Measurements from ENCODE around the gene WFIKKN1.

Gene WFIKKN1, protein sequence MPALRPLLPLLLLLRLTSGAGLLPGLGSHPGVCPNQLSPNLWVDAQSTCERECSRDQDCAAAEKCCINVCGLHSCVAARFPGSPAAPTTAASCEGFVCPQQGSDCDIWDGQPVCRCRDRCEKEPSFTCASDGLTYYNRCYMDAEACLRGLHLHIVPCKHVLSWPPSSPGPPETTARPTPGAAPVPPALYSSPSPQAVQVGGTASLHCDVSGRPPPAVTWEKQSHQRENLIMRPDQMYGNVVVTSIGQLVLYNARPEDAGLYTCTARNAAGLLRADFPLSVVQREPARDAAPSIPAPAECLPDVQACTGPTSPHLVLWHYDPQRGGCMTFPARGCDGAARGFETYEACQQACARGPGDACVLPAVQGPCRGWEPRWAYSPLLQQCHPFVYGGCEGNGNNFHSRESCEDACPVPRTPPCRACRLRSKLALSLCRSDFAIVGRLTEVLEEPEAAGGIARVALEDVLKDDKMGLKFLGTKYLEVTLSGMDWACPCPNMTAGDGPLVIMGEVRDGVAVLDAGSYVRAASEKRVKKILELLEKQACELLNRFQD

DNA sequence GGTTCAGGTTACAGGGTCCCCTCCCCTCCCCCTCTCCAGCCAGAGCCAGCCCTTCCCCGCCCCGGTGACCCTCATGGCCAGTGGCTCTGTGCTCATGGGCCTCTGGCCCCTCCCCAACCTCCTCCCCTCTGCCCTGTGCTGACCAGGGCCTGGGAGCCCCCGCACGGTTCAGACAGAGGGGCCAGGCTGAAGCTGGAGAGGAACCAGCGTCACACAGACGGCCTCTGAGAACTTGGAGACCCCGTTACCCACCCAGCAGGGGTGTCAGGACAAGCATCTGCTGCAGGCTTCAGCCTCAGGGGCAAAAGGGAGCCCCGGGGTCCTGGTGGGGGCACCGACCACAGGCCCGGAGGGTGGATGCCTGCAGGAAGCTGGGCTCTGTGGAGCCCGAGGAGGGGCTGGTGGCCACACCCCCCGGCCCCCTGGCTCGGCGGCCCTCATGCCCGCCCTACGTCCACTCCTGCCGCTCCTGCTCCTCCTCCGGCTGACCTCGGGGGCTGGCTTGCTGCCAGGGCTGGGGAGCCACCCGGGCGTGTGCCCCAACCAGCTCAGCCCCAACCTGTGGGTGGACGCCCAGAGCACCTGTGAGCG is at the start of gene WFIKKN1:
Gene WFIKKN1 (plus strand): TSS at position 171 of the 591 bp plus-strand sequence. CDS start 269 bp downstream, at position 440.
- no peak for DNase-seq (ENCODE audit: low read depth in 1 of 2, low spot score in 1 of 2)

DNA sequence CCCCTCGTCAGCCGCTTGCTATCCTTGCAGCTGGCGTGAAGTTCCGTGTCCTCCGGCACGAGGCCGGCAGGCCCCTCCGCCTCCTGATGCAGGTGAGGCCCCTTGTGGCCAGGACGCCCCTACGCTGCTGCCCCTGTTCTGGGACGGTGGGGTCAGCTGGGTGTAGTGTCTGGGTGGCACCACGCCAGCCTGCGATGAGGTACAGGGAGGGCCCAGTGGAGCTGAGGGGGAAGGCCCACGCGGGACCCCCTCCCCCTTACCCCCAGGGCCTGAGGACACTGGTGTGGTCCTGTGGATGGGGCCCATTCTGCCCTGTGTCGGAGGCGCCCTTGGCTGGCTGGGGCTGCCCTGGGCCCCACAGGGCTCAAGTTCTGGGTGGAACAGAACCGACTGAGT is 48.6 kb upstream of the WFIKKN1 start:
- DNase-seq (ENCODE audit: low read depth in 1 of 2, low spot score in 1 of 2): no peak

DNA sequence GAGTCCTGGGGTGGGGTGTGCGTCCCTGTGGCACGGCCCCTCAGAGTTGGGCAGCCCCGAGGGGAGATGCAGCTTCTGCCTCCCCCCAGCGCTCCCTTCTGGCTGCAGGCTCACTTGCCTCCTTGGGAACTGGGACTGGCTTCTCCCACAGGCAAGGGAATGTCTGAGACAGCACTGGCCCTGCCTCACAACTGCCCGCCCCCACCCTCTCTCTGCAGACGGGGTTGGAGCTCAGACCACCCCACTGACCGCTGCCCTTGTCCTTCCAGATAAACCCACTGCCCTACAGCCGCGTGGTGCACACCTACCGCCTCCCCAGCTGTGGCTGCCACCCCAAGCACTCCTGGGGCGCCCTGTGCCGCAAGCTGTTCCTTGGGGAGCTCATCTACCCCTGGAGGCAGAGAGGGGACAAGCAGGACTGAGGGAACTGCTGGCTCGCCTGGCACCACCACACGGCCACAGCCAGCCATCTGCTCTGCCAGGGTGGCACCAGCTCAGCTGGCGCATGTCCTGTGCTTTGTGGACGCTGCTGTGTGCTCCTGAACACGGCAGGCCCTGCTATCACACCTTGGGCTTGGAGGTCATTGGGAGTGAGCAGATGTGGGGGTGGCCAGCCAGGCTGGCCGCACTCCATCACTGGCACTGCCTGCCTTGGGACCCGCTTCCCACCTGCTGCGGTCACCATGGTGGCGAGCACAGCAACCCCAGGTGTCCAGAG is 48.0 kb upstream of the WFIKKN1 start:
- no peak for DNase-seq (ENCODE audit: low read depth in 1 of 2, low spot score in 1 of 2)

DNA sequence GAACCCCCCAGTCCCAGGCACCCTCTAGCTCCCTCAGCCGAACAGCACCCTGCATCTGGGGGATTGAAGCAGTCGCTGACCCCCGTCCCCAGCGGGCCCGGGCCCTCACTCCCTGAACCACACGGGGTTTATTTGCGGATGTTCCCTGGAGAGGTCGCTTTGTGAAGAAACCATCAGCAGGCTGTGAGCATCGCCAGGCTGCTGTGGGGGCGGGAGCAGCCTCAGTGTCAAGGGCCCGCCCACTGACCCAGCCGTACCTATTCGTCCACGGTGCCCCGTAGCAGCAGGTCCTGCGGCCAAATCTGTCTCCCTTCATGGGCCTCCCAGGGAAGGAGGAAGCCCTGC is 47.3 kb upstream of the WFIKKN1 start:
- no peak for DNase-seq (ENCODE audit: low read depth in 1 of 2, low spot score in 1 of 2)

DNA sequence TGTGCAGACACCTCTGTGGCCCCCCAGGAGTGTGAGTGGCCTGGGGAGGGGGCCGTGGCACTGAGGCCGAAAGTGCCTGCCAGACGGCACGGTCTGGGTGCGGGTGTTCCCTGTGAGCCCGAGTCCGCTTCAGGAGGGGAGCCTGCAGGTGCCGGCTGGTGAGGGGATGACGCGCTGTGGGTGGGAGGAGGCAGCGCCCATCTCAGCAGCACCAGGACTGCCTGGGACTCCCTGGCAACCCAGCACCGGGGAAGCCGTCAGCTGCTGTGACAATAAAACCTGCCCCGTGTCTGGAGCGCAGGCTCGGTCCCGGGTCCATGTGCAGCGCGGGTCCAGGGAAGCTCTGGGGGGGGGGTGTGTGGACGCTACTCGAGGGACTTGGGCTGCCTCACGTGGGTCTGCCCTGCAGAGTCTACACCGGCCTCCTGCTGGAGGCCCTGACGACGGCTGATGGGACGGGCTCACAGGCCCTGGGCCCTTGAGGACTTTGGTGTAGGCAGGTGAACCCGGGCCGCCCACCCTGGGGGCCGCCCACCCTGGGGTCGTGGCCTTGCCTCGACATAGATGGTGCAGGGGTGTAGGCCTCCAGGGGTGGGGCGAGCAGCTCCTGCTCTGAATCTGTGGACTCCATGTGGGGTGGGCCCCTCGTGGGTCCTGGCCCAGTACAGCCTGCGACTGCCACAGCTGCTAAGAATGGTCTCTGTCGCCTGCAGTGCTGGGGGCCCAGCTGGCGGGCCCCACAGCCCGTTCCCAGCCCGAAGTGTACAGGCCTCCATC is 46.8 kb upstream of the WFIKKN1 start:
- no peak for DNase-seq (ENCODE audit: low read depth in 1 of 2, low spot score in 1 of 2)

DNA sequence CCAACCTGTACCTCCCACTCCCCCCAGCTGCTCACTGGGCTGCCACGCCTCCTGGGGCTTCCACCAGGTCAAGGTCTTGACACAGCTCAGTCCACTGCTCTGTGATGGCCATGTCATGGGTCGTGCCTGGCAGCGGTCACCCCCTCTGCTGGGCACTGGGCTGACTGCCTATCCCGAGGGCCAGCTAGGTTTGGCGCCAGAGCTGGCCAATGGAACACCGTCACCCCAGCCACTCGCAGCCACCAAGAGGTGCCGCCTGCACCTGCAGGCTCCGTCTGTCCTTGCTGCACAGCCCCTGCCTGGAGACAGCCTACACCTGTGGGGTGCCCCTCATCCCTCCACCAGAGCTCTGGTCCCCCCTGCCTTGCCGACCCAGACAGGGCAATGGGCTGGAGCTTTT is 45.4 kb upstream of the WFIKKN1 start:
- no peak for DNase-seq (ENCODE audit: low read depth in 1 of 2, low spot score in 1 of 2)

DNA sequence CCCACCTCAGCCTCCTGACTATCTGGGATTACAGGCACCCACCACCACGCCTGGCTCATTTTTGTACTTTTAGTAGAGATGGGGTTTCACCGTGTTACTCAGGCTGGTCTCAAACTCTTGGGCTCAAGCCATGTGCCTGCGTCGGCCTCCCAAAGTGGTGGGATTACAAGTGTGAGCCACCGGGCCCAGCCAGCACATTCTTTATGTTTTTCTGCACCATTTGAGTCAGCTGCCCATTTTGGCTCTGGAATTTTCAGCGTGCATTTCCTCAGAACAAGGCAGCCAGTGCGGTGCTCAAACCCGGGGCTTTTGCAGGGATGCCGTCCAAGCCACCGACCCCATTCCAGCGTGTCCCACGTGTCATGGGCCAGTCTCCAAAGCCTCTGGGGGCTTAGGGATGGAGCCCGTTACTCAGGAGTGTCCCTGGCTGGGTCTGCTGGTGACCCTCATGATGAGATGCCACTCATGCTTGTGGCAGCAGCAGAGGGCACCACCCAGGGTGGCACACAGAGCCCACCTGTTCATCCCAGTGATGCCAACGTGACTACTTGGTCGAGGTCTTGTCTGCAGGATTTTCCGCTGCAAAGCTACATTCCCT is 44.6 kb upstream of the WFIKKN1 start:
- DNase-seq (ENCODE audit: low read depth in 1 of 2, low spot score in 1 of 2): no peak

DNA sequence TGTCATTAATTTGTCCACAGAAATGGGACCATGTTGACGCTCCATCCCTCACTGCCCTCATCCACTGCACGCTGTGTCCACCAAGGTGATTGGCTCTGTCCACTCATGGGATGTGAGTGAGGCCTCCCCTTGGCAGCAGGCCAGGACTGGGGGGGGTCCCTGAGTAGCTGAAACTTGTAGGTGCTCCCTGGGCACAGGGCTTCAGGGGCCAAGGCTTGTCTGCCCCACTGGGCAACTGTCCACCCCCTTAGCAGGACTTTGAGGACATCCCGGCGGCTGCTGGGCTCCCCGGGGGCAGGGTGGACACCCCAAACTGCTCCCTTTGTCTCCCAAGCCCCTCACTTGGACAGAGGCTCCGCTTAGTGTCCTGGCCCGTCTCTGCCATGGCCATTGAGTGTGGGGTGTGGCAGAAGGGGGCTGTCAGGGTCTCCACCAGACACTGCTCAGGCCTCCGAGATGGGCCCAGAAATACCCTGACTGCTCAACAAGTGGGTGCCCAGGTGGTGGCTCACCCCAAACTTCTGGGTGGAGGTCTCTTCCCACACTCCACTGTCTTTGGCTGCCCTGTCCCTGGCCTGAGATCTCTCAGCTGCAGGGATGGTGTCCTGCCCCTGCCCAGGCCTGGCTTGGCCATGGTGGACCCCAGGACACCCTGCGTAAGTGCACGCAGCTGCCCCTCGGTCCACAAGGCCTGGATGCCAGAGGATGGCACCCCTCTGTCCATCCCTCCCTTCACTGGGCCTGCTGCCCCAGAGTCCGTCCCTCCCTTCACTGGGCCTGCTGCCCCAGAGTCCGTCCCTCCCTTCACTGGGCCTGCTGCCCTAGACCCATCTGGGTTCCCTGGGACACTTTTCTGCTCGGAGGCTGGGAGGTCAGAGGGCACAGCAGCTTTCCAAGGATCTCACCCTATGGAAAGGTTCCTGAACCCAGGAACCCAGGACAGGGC is 43.9 kb upstream of the WFIKKN1 start:
- no peak for DNase-seq (ENCODE audit: low read depth in 1 of 2, low spot score in 1 of 2)

DNA sequence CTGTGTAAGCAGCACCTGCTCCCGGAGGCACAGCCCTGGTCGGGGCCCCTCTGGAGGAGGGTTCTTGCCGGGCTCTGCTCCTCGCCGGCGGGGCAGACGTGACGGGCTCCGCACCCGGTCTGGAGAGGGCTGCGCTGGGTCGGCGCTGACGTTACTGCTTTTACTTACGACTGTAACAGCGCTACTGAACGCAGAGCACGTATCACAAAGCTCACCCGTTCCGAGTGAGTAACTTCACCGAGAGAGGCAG is 42.2 kb upstream of the WFIKKN1 start:
- DNase-seq (ENCODE audit: low read depth in 1 of 2, low spot score in 1 of 2): peak; percentile 56 to 58

DNA sequence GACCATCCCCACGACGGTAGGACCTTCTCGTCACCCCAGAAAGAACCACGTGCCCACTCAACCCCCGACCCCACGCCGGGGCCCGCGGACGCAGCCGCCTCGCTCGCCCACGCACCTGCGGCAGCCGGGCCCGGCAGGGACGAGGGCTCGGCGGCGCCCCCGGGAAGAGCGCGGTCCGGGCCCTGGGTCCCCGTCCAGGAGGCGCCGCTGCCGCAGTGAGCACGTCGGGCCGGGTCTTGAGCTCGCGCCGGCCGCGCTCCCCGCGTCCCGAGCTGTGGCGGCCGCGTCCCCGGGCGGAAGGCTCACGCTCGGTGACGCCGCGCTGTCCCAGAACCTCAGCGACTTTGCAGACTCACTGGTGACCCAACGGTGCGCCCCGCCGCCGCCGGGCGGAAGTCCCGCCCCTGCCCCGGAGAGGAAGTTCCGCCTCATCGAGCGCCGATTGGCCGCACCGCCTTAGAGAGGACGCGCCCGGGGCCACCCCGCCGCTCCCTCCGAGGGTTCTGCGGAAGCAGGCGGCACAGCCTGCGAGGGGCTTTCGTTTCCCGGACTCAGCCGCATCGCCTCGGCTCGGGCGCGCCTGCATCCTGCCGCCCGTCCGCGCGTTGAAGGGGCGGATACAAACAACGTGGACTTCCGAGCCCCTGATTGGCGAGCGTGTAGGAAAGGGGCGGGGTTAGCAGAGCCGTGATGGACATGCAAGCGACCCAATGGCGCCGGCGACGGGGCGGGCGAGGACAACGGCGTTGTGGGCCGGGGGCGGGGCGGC is 41.7 kb upstream of the WFIKKN1 start:
- DNase-seq (ENCODE audit: low read depth in 1 of 2, low spot score in 1 of 2): peak; percentile 96 to 99

DNA sequence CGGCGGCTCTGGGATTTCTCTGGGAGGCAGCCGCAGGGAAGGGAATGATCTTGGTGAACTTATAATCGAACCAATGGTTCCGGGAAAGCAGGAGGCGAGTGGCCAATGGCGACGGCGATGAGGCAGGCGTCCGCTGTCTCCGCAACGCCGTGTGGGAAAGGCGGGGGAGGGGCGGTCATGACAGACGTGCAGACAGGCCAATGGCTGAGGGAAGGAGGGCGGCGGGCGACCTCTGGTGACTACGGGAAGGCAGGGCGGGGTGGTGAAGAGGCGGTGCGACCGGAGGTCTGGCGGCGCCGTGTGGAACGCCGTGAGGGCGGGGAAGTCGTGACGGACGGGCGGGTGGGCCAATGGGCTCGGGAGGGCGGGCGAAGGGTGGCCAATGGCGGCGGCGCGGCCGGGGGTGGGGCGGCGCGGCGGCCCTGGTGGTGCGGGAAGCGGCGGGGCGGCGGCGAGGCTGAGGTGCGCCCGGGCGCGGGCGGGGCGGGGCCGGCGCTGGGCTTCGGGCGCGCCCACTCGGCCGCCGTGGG is 41.1 kb upstream of the WFIKKN1 start, which contains the start of gene RAB40C:
Gene RAB40C (plus strand): TSS at position 409 of the 530 bp plus-strand sequence. CDS start 226 bp downstream, outside the sequence.
- peak; percentile 99 for DNase-seq (ENCODE audit: low read depth in 1 of 2, low spot score in 1 of 2)

DNA sequence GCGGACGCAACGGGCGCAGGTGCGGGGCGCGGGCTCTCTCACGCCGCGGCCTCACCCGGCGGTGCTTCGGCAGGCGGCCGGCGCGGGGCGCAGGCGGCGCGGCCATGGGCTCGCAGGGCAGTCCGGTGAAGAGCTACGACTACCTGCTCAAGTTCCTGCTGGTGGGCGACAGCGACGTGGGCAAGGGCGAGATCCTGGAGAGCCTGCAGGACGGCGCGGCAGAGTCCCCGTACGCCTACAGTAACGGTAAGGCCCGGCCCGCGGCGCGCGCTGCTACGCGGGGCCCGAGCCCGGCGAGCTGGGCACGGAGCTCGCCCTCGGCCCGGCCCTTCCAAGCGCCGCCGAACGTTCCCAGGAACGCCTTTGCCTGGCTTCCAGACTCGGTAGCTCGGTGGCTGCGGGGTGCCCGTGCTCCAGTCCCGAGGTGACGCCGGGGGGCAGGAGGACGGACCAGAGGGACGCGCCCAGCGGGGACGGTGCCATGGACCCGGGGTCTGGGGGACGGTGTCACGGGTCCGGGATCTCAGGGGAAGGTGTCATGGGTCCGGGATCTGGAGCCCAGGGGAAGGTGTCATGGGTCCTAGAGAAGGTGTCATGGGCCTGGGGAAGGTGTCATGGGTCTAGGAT is 40.5 kb upstream of the WFIKKN1 start:
- DNase-seq (ENCODE audit: low read depth in 1 of 2, low spot score in 1 of 2): no peak

DNA sequence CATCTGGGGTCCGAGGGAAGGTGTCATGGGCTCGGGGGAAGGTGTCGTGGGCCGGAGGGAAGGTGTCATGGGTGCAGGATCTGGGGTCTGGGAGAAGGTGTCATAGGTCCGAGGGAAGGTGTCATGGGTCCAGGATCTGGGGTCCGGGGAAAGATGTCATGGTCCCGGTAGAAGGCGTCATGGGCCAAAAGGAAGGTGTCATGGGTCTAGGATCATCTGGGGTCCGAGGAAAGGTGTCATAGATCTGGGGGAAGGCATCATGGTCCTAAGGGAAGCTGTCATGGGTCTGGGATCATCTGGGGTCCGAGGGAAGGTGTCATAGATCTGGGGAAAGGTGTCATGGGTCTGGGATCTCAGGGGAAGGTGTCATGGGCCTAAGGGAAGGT is 40.0 kb upstream of the WFIKKN1 start:
- no peak for DNase-seq (ENCODE audit: low read depth in 1 of 2, low spot score in 1 of 2)

DNA sequence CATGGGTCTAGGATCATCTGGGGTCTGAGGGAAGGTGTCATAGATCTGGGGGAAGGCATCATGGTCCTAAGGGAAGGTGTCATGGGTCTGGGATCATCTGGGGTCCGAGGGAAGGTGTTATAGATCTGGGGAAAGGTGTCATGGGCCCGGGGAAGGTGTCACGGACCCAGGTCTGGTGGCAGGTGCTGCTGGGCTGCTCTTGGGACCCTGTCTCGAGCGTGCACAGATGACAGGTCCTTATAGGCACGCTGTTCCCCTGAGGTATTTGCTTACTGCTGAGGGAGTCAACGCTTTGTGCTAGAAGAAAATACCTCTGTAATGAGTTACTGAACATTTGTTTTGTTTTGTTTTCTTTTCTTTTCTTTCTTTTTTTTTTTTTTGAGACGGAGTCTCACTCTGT is 39.6 kb upstream of the WFIKKN1 start:
- DNase-seq (ENCODE audit: low read depth in 1 of 2, low spot score in 1 of 2): no peak

DNA sequence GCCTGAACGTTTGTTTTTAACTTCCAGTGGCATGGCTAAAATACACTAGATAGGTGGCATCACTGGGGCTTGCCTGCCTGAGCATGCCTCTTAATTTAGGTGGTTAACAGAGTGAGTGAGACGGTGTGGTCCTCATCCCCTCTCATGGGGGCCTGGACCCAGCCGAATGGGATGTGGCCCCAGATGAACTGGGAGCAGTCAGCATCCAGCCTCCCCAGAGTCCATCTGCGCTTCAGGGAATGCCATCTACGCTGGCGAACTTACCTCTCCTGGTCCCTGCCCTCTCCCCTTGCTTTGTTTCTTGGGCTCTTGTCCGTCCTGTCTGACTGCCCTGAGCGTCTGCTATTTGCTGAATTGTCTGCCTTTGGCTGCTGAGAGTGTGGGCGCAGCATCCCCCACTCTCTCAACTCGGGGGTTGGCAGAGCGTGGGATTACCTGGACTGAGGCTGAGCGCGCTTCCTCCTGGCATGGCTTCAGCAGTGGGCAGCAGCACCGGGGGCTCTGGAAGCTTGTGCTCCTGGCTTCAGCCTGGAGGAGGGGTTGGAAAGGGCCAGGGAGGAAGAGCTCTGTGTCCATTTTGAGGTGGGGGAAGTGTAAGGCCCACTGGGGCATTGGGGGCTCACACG is 38.8 kb upstream of the WFIKKN1 start:
- no peak for DNase-seq (ENCODE audit: low read depth in 1 of 2, low spot score in 1 of 2)

DNA sequence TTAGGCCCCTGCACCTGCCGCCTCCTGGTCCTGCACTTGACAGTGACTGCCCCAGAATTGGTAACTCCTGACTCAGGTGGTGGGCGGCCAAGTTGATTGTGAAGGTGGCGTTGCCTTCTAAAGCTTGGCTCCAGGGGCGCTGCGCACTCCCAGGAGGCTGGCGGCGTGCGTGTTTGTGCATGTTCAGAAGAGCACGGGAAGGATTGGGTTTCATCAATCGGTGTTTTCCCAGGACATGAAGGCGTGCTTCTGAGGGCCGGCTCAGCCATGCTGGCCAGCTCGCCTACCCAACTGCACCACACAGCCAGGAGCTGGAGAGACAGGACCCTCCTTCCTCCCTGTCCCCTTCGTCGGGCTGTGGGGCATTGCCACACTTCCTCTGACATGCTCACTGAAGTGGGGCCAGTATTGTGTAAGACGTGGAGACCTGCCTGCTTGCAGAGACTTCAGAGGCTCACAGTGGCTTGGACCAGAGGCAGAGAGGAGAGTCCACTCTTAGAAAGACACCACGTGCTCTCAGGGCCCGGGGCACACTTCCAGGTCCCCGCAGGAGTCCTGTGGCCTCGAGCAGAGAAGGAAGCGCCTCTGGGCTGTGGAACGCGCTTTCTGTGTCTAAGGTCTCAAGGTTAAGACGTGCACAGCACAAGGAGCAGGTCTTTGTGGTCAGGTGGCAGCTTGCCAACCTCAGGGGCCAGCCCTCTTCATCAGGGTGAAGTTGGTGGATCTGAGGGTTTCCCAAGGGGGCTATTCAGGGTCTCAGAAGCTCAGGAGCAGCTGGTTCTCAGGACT is 38.1 kb upstream of the WFIKKN1 start:
- no peak for DNase-seq (ENCODE audit: low read depth in 1 of 2, low spot score in 1 of 2)

DNA sequence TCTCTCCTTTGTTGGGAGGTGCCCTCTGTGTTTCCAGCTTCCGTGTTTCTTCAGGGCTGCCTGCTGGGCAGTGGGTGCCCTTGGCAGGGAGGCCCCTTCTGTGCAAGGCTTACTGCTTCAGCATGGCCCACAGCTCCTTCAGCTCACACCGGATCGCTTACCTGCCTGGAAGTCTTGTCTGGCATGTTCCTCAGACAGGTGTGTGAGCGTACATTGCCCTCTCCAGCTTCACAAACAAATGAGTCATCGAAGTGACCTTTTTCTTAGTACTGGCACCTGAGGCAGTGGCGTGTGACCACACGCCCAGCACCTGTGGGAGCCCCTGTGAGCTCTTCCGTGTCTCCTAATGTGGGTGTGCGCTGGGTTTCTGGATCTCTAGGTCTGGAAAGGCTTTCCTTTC is 37.4 kb upstream of the WFIKKN1 start:
- no peak for DNase-seq (ENCODE audit: low read depth in 1 of 2, low spot score in 1 of 2)
